Activated CD8-positive, alpha-beta memory T cell treated with anti-CD3 and anti-CD28 coated beads, Interleukin-2, amount 50 U/mL, for 1 hour (primary cell): Measurements from ENCODE around the gene RPL36.
"Not testable (repeated sequence)": the region's sequence is repeated elsewhere in the genome, so short reads cannot be mapped to it uniquely, and the experiment has no call there.

Source experiments
- DNase-seq: peaks from one replicate; pipeline ENCODE4 v3.0.0-alpha.2; 2020; ENCODE audit errors: extremely low read depth

The RPL36 gene

DNA sequence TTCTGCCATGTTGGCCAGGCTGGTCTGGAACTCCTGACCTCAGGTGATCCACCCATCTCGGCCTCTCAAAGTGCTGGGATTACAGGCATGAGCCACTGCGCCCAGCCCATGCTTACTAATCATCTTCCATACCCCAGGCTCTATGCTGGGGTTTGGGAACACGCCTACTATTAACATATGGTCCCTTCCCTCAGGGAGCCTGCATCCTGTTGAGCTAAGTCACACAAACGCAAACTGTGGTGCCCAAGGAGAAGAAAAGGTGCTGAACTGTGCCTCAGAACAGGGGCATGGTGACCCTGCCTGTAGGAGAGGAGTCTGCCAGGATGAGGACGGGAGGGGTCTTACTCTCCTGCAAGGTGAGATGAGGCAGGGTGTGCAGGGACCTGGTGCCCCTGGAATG lies 15.4 kb upstream of the RPL36 start:
- no peak for DNase-seq

DNA sequence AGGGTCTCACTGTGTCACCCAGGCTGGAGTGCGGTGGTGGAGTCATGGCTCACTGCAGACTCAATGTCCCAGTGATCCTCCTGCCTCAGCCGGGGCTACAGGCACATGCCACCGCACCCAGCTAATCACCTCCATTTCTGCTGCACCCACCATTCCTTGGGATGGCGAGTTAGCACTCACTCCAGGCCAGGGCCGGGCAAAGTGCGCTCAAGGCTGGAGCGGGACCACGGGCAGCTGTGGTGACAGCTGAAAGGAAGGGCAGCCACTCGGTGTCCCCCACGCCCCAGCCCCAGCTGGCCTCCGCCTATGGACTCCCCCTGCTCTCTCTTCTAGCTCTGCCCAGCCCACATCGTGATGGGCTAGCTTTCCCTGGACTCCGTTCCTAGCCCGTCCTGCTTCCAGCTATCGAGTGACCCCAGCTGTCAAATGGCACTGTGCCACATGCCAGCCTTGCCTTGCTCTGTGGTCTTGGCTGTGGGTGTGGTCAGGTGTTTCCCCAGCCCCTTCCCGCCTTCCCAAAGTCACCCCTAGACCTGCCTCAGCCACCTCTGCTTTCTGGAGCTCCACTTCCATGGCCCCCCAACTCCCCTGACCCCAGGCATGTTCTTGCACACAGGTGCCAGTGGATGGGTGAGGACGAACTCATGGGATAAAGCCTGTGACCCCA lies 13.9 kb upstream of the RPL36 start:
- DNase-seq: no peak

DNA sequence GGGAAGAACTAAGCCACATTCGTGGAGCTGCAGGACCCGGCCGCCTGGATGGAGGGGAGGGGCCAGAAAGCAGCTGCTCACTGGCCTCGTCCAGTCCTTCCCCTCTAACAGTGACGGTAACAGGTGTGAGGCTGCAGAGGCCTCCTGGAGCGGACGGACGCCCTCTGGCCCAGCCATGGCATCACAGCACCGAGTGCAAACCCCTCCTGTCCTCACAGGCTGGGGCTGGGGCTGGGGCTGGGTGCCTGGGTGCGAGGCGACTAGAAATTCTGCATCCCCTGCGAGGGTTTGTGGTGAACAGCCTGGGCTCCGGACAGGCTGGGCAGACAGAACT lies 13.4 kb upstream of the RPL36 start:
- DNase-seq: no peak

DNA sequence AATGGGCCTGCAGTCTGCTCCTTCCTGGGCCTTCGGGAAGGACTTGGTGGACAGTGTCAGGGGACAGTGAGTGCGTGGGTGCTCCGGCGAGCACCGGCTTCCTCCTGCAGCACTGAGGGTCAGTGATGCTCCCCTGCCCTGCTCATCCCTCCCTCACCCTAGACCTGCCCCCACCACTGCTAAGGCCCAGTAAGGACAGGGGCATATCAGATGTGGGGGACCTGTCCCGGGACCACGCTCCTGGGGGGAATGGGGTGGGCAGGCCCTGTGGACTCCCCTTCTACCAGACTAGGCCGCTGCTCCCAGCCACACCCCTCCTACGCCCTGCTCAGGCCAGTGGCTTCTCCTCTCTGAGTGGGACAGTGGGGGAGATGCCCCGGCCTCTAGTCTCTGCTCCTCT lies 13.0 kb upstream of the RPL36 start:
- DNase-seq: no peak

DNA sequence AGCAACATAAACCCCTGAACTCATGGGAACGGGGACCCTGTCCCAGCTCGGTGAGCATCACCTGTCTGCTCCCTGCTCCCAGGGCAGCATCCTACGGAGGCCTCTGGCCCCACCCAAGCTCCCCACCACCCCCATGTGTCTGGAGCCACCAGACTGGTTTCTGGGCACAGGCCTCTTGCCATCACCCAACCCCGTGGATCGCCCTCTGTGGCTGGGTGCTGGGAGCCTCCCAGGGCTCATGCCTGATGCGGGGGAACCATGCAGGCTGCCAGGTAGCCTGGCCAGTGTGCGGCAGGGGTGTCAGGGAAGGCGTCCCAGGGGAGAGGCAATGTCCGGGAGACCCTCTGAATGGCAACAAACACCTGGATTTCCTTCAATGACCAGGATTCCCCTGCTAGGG lies 12.5 kb upstream of the RPL36 start:
- no peak for DNase-seq

DNA sequence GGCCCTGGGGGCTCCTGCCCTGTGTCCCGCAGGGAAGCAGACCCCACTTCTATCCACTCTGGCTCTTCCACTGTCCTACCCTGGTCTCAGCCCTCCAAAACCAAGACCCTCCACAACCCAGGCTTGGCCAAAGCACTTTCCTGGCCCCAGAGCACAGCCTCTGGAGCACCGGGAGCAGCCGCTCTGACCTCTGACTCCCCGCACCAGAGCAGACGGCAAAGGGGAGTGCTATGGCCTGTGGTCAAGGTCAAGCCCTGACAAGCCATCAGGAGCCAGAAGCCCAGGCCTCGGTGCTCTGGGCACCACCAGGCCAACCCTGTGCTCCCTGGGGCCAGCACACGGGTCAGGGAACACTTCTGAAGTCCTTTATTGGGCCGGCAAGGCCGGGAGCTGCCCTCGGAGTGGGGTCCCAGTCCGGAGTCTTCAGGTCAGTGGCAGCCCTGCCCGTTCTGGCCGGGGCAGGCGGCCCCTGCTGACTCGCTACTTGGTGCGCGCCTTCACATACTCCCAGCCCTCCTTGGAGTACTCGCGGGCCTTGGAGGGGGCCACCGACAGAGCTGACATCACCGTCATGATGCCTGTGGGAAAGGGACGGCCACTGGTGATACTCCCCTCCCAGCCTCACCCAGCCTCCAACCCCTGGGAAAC lies 11.9 kb upstream of the RPL36 start:
- DNase-seq: no peak

DNA sequence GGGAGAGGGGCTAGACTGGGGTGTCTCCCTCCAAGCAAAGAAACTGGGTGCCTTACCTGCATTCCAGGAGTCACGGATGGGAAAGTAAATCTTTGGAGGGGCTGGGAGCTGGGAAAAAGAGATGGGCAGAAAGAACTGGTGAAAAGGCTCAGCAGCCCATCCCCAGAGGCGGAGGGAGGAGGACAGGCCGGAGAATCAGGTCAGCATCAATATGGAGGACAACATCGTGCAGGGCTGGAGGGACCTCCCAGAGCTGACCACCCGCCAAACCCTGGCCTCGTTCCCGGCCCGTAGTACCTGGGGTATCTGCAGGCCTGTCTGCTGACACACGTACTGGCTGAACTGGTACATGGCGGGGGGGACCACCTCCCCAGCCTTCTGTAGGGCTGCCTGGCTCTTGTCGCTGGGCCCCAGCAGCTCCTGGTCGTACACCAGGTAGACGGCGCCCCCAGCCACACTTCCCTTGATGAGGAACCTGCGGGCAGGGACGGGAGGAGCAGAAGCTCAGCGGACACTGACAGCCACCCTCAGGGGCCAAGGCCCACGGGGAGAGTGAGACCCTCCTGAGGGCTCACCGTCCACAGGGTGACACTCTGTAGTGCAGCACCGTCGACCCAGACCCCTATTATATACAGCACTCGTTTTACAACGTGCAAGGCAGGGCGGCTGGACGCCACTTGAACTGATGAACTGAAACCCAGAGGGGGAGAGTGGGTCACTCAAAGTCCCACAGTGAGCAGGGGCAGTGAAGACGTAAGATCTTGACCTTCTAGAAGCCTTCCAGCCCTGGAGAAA lies 10.6 kb upstream of the RPL36 start:
- no peak for DNase-seq

DNA sequence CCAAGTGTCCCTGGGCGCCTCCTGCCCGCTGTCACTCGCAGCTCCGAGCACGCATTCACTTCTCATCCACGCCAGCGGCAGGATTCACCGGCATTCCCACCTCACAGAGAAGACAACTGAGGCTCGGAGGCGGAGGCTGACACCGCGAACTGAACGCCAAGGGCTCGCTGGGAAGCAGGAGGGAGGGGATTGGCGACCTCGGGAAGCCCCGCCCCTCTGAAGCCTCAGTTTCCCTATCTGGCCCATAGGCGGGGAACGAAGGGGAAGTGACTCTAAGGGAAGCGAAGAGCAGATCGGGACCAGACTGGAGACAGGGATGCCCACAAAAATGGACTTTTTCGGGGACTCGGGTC lies 10.0 kb upstream of the RPL36 start:
- no peak for DNase-seq

DNA sequence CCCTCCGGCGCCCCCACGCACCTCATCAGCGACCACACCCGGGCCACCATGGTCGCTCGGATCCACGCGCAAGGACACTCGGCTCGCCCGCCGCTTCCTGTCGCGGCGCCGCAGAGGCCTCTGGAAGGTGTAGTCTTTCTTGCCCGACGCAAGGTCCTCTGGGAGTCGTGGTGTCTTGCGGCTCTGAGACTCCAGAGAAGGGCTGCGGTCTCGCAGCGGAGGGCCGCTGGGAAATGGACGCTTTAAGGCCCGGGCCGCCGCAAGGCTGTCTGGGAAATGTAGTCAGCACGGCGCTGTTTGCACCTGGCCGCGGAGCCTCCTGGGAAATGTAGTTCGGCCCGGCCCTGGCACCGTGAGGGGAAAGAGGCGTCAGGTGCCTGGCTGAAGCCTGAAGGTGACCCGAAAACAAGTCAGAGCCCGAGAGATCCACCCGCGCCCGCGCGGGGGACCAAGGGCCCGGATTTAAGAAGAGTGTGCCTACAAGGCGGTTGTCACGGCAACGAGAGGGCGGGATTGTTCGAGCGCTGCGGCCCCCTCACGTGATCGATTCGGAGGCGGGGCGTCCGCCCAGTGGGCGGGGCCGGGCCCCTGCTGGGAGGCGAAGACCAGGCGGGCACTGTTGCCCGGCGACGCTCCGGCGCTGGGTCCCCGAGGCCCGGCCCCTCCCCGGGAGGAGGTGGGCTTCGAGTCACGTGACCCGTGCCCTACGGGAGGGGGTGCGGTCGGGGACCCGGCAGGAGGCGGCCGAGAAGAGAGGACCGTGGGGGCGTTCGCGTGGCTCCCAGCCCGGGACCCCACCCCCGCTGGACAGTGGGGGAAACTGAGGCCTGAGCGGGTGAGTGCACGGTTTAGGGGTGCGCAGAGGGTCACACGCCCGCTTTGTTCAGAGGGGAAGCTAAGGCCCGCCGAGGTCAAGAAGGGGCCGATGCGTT lies 9.4 kb upstream of the RPL36 start, which contains the start of the genes HSD11B1L and MICOS13:
HSD11B1L (plus strand) TSS at position 591 of the 932 bp plus-strand sequence. CDS start 3,806 bp downstream, outside the sequence.
MICOS13 (minus strand) TSS at position 80 of the 932 bp plus-strand sequence; CDS start at position 50, 30 bp downstream.
- DNase-seq: peak; percentile 93

DNA sequence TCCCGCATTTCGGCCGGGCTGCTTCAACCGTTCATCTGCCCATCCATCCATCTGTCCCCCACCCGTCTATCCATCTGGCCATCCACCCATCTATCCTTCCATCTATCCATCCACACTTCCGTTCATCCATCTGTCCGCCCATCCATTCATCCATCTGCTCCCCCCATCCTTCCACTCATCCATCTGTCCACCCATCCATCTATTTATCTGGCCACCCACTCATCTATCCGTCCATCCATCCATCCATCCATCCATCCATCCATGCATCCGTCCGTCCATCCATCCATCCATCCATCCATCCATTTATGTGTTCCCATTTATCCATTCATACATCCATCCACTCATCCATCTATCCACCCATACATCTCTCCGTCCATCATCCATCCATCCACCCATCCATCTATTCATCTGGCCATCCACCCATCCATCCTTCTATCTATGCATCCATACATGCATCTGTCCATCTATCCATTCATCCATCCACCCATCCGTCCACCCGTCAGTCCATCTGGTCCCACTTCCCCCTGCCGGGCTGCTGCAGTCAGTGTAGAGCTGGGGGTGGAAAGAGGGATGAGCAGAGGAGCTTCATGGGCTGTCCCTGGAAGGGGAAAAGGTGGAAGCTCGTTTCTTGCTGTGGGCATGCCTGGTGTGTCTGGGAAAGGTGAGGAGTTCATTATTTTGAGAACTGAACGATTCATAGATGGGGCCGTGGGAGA lies 8.5 kb upstream of the RPL36 start:
- no peak for DNase-seq

DNA sequence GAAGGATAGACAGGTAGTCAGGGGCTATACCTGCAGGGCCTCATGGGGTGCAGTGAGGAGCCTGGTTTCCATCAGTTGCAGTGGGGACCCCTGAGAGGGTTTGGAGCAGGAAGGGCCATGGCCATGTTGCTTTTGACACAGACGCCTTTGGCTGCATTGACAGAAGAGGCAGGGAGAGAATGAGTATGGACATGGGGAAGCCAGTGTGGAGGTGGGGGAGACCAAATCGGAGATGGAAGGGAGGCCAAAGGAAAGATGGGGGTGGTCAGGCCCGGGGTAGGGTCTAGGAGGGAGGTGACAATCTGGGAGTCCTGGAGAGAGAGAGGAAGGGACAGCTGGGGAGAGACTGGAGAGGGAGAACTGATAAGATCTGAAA lies 8.0 kb upstream of the RPL36 start:
- no peak for DNase-seq

DNA sequence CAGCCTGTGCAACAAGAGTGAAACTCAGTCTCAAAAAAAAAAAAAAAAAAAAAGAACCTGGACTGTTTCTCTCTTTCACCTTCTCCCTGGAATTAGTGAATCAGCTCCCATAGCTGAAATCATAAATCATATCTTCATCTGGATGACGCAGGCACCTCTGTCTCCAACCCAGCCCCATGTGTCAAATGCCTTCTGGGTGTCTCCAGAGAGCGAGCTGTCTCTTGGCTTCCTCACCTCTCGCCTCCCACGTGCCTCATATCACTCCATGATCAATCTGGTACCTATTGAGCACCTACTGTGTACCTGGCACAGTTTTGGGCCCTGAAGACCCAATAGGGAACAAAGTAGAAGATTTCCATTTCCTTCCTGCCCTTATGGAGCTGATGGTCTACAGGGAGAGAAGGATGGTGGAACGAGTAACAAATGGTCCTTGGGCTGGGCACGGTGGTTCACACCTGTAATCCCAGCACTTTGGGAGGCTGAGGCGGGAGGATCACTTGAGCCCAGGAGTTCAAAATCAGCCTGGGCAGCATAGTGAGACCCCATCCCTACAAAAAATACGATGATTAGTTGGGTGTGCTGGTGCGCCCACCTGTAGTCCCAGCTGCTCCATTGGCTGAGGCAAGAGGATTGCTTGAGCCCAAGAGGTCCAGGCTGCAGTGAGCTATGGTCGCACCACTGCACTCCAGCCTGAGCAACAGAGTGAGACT lies 6.8 kb upstream of the RPL36 start:
- DNase-seq: no peak

DNA sequence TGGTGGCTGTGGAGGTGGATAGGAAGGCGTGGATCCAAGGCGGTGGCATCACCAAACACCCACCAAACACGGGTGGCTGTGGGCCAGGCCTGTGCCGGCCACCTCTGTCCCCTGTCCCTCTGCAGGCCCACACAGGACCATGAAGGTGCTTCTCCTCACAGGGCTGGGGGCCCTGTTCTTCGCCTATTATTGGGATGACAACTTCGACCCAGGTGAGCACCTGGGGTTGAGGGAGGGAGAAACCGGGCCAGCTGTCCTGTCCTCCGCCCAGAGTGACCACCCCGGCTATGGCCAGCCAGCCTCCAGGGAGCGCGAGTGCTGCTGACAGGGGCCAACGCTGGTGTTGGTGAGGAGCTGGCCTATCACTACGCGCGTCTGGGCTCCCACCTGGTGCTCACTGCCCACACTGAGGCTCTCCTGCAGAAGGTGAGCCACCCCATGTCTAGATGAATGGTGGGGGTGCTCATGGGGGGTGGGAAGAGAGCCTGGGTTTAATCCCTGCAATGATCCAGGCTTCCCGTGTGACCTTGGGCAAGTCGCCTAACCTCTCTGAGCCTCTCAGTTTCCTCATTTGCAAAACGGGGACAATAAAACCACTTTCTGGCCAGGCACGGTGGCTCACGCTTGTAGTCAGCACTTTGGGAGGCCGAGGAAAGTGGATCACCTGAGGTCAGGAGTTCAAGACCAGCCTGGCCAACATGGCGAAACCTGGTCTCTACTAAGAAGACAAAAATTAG lies 5.2 kb upstream of the RPL36 start:
- DNase-seq: no peak

DNA sequence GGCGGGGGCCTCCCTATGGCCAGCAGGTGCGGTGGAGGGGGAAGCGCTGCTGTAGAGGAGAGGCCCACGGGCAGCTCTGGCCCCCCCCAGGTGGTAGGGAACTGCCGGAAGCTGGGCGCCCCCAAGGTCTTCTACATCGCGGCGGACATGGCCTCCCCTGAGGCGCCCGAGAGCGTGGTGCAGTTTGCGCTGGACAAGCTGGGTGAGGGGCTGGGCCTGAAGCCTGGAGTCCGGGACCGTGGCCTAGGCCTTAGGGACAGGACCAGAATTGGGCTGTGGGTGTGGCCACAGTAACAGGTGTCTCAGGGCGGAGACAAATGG lies 3.8 kb upstream of the RPL36 start:
- DNase-seq: no peak

DNA sequence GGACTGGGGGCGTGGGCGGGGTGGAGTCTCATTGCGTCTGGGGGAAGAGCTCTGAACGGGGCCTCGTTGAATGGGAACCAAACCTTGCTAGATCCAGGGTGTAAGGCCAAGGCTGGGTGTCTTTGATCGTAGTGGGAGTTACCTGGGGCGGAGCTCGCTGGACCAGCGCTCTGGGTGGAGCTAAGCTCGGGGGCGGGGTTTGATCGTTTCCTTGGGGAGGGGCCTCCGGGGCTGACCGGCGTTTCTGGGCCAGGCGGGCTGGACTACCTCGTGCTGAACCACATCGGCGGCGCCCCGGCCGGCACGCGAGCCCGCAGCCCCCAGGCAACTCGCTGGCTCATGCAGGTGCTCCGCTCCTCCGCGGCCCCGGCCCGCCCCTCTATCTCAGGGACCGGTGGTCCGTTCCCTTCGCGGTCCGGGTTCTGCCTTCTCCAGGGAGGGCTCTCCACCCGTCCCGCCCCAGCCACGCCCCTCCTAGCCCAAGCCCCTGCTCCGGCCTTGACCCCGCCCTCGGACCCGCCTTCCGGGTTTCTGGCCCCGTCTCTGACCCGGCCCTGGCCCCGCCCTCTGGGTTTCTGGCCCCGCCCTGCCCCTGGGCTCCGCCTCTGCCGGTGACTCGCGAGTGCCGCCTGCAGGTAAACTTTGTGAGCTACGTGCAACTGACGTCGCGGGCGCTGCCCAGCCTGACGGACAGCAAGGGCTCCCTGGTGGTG lies 3.3 kb upstream of the RPL36 start:
- peak; percentile 71 for DNase-seq

DNA sequence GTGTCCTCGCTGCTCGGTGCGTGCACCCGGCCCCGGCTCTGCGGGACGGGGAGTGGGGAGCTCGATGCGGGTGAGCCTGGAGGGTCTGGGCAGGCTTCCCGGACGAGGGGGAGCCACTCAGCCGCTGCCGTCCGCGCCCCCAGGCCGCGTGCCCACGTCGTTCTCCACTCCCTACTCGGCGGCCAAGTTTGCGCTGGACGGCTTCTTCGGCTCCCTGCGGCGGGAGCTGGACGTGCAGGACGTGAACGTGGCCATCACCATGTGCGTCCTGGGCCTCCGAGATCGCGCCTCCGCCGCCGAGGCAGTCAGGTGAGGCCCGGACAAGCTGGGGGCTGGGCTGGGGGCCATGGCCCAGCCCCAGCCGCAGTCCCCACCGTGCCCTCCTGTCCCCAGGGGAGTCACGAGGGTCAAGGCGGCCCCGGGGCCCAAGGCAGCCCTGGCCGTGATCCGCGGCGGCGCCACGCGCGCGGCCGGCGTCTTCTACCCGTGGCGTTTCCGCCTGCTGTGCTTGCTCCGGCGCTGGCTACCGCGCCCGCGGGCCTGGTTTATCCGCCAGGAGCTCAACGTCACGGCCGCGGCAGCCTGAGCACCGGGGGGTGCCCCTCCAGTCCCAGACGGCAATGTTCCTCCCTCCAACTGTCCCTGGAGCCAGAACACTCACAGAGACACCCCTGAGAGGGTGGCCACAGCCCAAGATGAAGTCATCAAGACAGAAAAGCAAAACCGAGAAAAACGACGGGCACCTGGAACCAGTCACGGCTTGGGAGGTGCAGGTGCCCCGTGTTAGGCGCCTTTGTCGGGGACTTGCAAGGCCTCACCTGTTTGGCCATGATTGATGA lies 2.5 kb upstream of the RPL36 start:
- no peak for DNase-seq

DNA sequence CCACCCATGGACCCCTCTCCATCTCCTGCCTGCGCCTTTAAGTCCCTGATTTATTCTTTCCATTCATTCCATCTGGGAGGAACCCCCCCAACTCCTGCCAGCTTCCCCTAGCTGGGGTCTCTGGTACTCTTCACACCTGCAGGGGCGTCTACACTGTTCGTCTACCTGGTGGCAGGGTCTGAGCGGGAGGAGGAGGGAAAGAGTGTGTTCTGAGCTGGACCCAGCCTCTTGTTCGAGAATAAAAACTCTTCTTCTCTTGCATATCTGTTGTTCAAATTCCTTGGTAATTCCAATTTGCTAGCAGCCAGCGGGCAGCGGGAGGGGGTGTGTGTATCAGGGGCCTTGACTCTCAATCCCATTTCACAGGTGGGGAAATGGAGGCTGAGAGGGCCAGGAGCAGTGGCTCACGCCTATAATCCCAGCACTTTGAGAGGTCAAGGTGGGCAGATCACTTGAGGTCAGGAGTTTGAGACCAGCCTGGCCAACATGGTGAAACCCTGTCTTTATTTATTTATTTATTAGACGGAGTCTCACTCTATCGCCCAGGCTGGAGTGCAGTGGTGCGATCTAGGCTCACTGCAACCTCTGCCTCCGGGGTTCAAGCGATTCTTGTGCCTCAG lies 1.7 kb upstream of the RPL36 start:
- DNase-seq: not testable (repeated sequence)
